Fibroblast of mammary gland (primary cell): Measurements from ENCODE around the gene TAF11L4.
"Not testable (repeated sequence)": the region's sequence is repeated elsewhere in the genome, so short reads cannot be mapped to it uniquely, and the experiment has no call there.

Experiments used
- DNase-seq: peaks from one replicate; pipeline ENCODE4 v3.0.0-alpha.2; 2010; ENCODE audit warnings: low read depth
- H3K4me3 ChIP-seq: 2 replicates; pipeline ENCODE4 v1.5.1; 2011; ENCODE audit warnings: low read depth, mild to moderate bottlenecking, low read length, moderate library complexity; ENCODE audit not compliant: control insufficient read depth
- CTCF ChIP-seq: conservative IDR thresholded peaks from 2 replicates; pipeline ENCODE4 v1.5.1; 2011; ENCODE audit warnings: low read depth, low read length, inconsistent platforms; ENCODE audit not compliant: control insufficient read depth, insufficient read depth

Gene TAF11L4

GRCh38 chr5:17492770-17493169 is 28.8 kb upstream of the TAF11L4 start:
- TF ChIP-seq CTCF: no peak
- no peak for DNase-seq
- no peak overlapping the region for H3K4me3 ChIP-seq

GRCh38 chr5:17497446-17497845 is 24.2 kb upstream of the TAF11L4 start:
- no peak for DNase-seq
- H3K4me3 ChIP-seq: no peak overlapping the region
- TF ChIP-seq CTCF: no peak

- not testable (repeated sequence) for H3K4me3 ChIP-seq, DNase-seq
Observed at GRCh38 chr5:17497931-17498330, 23.7 kb upstream of the TAF11L4 start, which contains the start of gene TAF11L2. TSS of gene TAF11L2 (plus strand) at chr5:17498231.

GRCh38 chr5:17511775-17512325 is 9.8 kb upstream of the TAF11L4 start:
- no peak for TF ChIP-seq CTCF
- no peak for DNase-seq
- H3K4me3 ChIP-seq: no peak overlapping the region

DNA sequence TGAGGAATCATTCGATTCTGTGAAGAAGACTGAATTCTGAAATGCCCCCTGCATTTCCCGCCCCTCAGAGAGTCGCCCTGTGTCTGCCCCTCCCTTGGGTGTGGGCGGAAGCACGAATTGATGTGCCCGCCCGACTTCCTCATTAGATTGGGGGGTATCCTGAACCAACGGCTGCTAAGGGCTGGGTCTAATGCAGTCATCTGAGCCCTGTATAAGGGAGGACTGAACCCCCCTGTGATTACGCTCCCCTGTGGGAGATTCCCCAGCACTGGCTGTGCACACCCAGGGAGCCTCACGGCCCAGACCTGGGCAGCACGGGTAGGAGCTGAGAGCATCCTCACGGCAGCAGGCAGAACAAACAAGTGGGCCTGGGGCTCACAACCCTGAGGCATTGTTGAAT is 4.1 kb upstream of the TAF11L4 start:
- not testable (repeated sequence) for DNase-seq

GRCh38 chr5:17518067-17518466 is 3.5 kb upstream of the TAF11L4 start, which contains the start of gene TAF11L3:
TSS of gene TAF11L3 (plus strand) at chr5:17518367.
- not testable (repeated sequence) for H3K4me3 ChIP-seq, DNase-seq

More for the DNA sequence above, 4.1 kb upstream of the TAF11L4 start:
- H3K4me3 ChIP-seq: not testable (repeated sequence)

DNA sequence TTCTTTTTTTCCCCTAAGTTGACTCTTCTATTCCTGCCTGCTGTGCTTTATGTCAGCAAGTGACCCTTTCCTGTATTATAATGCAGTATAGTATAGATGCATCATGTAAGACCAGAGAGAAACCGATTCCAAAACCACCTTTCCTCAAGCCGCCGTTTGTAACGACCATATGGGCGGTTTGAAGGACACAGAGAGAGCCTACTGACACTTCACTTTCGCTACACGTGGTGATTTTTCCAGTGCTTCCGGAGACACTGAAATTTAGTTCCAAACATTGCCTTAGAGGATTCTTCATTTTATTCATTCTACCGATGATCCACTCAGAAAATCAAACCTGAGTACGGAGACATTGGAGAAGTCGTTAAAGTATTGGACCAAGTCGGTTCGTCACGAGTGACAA is 2.1 kb upstream of the TAF11L4 start:
- DNase-seq, H3K4me3 ChIP-seq: not testable (repeated sequence)

DNA sequence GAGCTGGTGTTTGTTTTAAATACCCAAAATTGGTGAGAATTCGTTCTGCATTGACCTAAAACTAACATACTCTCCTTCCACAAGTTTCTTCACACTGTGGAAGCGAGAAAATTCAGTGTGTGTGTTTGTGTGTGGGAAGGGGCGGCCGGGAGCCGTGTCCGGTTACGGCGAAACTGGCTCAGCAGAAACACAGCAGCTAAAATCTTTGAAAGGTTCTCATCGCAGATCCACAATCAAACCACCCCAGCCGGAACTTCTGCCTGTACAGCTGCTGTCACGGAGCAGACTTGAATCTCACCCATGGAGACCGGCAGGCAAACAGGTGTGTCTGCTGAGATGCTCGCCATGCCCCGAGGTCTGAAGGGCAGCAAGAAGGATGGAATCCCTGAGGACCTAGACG is 3.3 kb downstream of the TAF11L4 start, which contains the start of gene TAF11L5:
Gene TAF11L5, plus strand, starts transcription at position 301 of the 400 bp plus-strand sequence.
- not testable (repeated sequence) for H3K4me3 ChIP-seq, DNase-seq

DNA sequence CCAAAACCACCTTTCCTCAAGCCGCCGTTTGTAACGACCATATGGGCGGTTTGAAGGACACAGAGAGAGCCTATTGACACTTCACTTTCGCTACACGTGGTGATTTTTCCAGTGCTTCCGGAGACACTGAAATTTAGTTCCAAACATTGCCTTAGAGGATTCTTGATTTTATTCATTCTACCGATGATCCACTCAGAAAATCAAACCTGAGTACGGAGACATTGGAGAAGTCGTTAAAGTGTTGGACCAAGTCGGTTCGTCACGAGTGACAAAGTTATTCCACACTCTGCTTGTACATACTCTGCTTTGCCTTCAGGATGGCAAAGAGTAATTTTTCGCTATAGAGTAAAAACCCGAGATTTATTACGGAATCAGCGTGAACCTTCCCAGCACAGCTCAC is 4.9 kb downstream of the TAF11L4 start:
- not testable (repeated sequence) for H3K4me3 ChIP-seq
- DNase-seq: peak; percentile 15

GRCh38 chr5:17528369-17528768 is 6.8 kb downstream of the TAF11L4 start, which contains the start of gene TAF11L6:
TSS of gene TAF11L6 (plus strand) at chr5:17528669.
- DNase-seq, H3K4me3 ChIP-seq: not testable (repeated sequence)
